H1 (cell line): ENCODE data around the gene SPINK7. TPM values are rescaled to one million over a fixed set of nuclear protein-coding genes. Genes with fewer than 3 reads are reported as not detected.

ENCODE experiments used
- CTCF ChIA-PET: fragments of 300-600 bp; sonication (Branson Sonifier 250); formaldehyde crosslinking; loops from one replicate; lab custom pipeline; 2021; ENCODE audit not compliant: partially characterized antibody; lab: Charles Lee
- POLR2A ChIA-PET: fragments of 300-600 bp; sonication (Branson Sonifier 250); formaldehyde crosslinking; loops from one replicate; lab custom pipeline; 2021; ENCODE audit warnings: inconsistent platforms; ENCODE audit not compliant: partially characterized antibody; lab: Charles Lee
- DNase-seq, 2 experiments: peaks; one replicate each; pipeline versions ENCODE4 v3.0.0 to v3.0.0-alpha.2; 2010 to 2022; ENCODE audit warnings: low spot score in 2 of 2, low read depth in 1 of 2, mixed read lengths in 1 of 2
- FAIRE-seq: peaks from 2 replicates; lab custom pipeline; 2011; peaks lifted over from hg19 to GRCh38; lab: Jason Lieb, UNC
- H2AFZ ChIP-seq: 2 replicates; pipeline ENCODE4 v1.8.1; 2012; ENCODE audit warnings: low read length, inconsistent platforms
- H2AK5ac ChIP-seq: 2 replicates; pipeline ENCODE4 v1.6.1; 2013; ENCODE audit warnings: low read depth, low read length
- H2BK120ac ChIP-seq: replicated peaks from 2 replicates; pipeline ENCODE3; 2013; ENCODE audit warnings: low read depth, low read length, inconsistent platforms
- H2BK12ac ChIP-seq: 2 replicates; pipeline ENCODE4 v1.6.1; 2013; ENCODE audit warnings: low read depth, low read length
- H2BK15ac ChIP-seq: 2 replicates; pipeline ENCODE4 v1.6.1; 2013; ENCODE audit warnings: low read length
- H2BK20ac ChIP-seq: 2 replicates; pipeline ENCODE4 v1.6.1; 2013; ENCODE audit warnings: low read length
- H2BK5ac ChIP-seq: 2 replicates; pipeline ENCODE4 v1.6.1; 2013; ENCODE audit warnings: low read depth, low read length
- H3K14ac ChIP-seq: 2 replicates; pipeline ENCODE4 v1.6.1; 2013; ENCODE audit warnings: inconsistent platforms; ENCODE audit not compliant: insufficient read length
- H3K18ac ChIP-seq: 2 replicates; pipeline ENCODE4 v1.6.1; 2013; ENCODE audit warnings: low read length; ENCODE audit errors: extremely low read depth
- H3K23ac ChIP-seq: 2 replicates; pipeline ENCODE4 v1.6.1; 2013; ENCODE audit warnings: inconsistent platforms; ENCODE audit not compliant: insufficient read length
- H3K23me2 ChIP-seq: 2 replicates; pipeline ENCODE4 v1.6.1; 2013; ENCODE audit warnings: low read depth, low read length
- H3K27ac ChIP-seq: 2 replicates; pipeline ENCODE4 v1.6.1; 2011; ENCODE audit warnings: low read depth, low read length, inconsistent platforms
- H3K27me3 ChIP-seq, 4 experiments: replicated peaks in 1 of 4; 1 replicate in 1 of 4; 2 replicates in 3 of 4; pipeline versions ENCODE4 v1.6.1 to v1.8.1; 2011 to 2013; ENCODE audit warnings: low read length in 3 of 4, mild to moderate bottlenecking in 3 of 4, inconsistent platforms in 2 of 4, mixed read lengths in 2 of 4, moderate library complexity in 1 of 4; ENCODE audit not compliant: control insufficient read depth in 3 of 4, insufficient read depth in 3 of 4; ENCODE audit errors: extremely low read depth in 1 of 4
- H3K36me3 ChIP-seq, 4 experiments: 2 replicates each; pipeline versions ENCODE4 v1.6.1 to v1.8.1; 2011 to 2013; ENCODE audit warnings: mild to moderate bottlenecking in 4 of 4, low read length in 3 of 4, moderate library complexity in 2 of 4, control low read depth in 1 of 4, inconsistent platforms in 1 of 4; ENCODE audit not compliant: insufficient read depth in 4 of 4, control insufficient read depth in 2 of 4
- H3K4ac ChIP-seq: replicated peaks from 2 replicates; pipeline ENCODE3; 2013; ENCODE audit warnings: low read length, low read depth, mixed read lengths, inconsistent platforms; ENCODE audit not compliant: insufficient read length
- H3K4me1 ChIP-seq, 4 experiments: replicated peaks in 1 of 4; 1 replicate in 1 of 4; 2 replicates in 3 of 4; pipeline versions ENCODE4 v1.6.1 to v1.8.1; 2011 to 2013; ENCODE audit warnings: low read length in 3 of 4, inconsistent platforms in 2 of 4, mixed read lengths in 1 of 4; ENCODE audit not compliant: insufficient read depth in 4 of 4, control insufficient read depth in 3 of 4
- H3K4me2 ChIP-seq, 2 experiments: 2 replicates each; pipeline versions ENCODE4 v1.6.1 to v1.8.1; 2011 to 2013; ENCODE audit warnings: low read depth in 2 of 2, low read length in 2 of 2, control low read depth in 1 of 2, inconsistent platforms in 1 of 2, mild to moderate bottlenecking in 1 of 2; ENCODE audit not compliant: insufficient read depth in 1 of 2
- H3K4me3 ChIP-seq, 4 experiments: fragments of 200-600, 300-600 bp in 1 of 4; sonication (generic), shearing (Covaris generic), sonication (Bioruptor Twin) in 1 of 4; 2 replicates each; pipeline versions ENCODE4 v1.5.1 to v1.8.1; 2011 to 2016; ENCODE audit warnings: low read length in 4 of 4, low read depth in 3 of 4, control low read depth in 2 of 4, inconsistent platforms in 2 of 4, mild to moderate bottlenecking in 2 of 4, mixed read lengths in 1 of 4, moderate library complexity in 1 of 4; ENCODE audit not compliant: insufficient read depth in 2 of 4; ENCODE audit errors: extremely low read depth in 1 of 4
- H3K56ac ChIP-seq: replicated peaks from 2 replicates; pipeline ENCODE3; 2013; ENCODE audit warnings: low read depth, mild to moderate bottlenecking, mixed read lengths, low read length, inconsistent platforms; ENCODE audit not compliant: insufficient read length
- H3K79me1 ChIP-seq: 2 replicates; pipeline ENCODE4 v1.6.1; 2013; ENCODE audit warnings: low read depth, low read length, control low read depth
- H3K79me2 ChIP-seq, 2 experiments: 2 replicates each; pipeline versions ENCODE4 v1.6.1 to v1.8.1; 2012 to 2013; ENCODE audit warnings: low read length in 2 of 2, mild to moderate bottlenecking in 2 of 2, inconsistent platforms in 1 of 2; ENCODE audit not compliant: insufficient read depth in 2 of 2, control insufficient read depth in 1 of 2
- H3K9ac ChIP-seq, 4 experiments: replicated peaks in 1 of 4; 1 replicate in 1 of 4; 2 replicates in 3 of 4; pipeline versions ENCODE4 v1.6.1 to v1.8.1; 2011 to 2013; ENCODE audit warnings: low read depth in 3 of 4, low read length in 3 of 4, control low read depth in 2 of 4, mild to moderate bottlenecking in 2 of 4, moderate library complexity in 2 of 4, inconsistent platforms in 1 of 4; ENCODE audit errors: extremely low read depth in 1 of 4
- H3K9me3 ChIP-seq, 2 experiments: 2 replicates each; pipeline versions ENCODE4 v1.6.1 to v1.8.1; 2012 to 2013; ENCODE audit warnings: mild to moderate bottlenecking in 2 of 2, moderate library complexity in 2 of 2, control low read depth in 1 of 2, inconsistent platforms in 1 of 2, low read depth in 1 of 2, low read length in 1 of 2, mixed read lengths in 1 of 2; ENCODE audit not compliant: insufficient read depth in 2 of 2
- H4K20me1 ChIP-seq, 2 experiments: replicated peaks in 1 of 2; 2 replicates each; pipeline versions ENCODE3 to v1.8.1; 2011 to 2013; ENCODE audit warnings: inconsistent platforms in 2 of 2, low read length in 2 of 2, mild to moderate bottlenecking in 1 of 2; ENCODE audit not compliant: insufficient read depth in 2 of 2, control insufficient read depth in 1 of 2
- H4K5ac ChIP-seq: 2 replicates; pipeline ENCODE4 v1.6.1; 2013; ENCODE audit warnings: low read length, low read depth, mixed read lengths, inconsistent platforms; ENCODE audit not compliant: insufficient read length
- H4K8ac ChIP-seq: 2 replicates; pipeline ENCODE4 v1.8.0; 2013; ENCODE audit warnings: mild to moderate bottlenecking, moderate library complexity, low read length, inconsistent platforms; ENCODE audit not compliant: insufficient read depth; ENCODE audit errors: extremely low read depth
- H4K91ac ChIP-seq: replicated peaks from 2 replicates; pipeline ENCODE3; 2013; ENCODE audit warnings: low read length, mixed read lengths, inconsistent platforms; ENCODE audit not compliant: insufficient read length
- ASH2L ChIP-seq: fragments of 200-600, 300-600 bp; sonication (generic); IDR thresholded peaks from one replicate; pipeline ENCODE4 v1.7.1; 2017; ENCODE audit warnings: low read length
- BRCA1 ChIP-seq: IDR thresholded peaks from 2 replicates; pipeline ENCODE4 v1.6.1; 2012; ENCODE audit warnings: low read depth, low read length, improper control_type of control experiment
- CBX8 ChIP-seq: fragments of 300-800, 300-1000 bp; sonication (generic); IDR thresholded peaks from 2 replicates; pipeline ENCODE4 v1.7.1; 2016; ENCODE audit warnings: low read depth, low read length, borderline replicate concordance
- CHD2 ChIP-seq: IDR thresholded peaks from 2 replicates; pipeline ENCODE4 v1.6.1; 2012; ENCODE audit warnings: low read length, improper control_type of control experiment
- GTF2F1 ChIP-seq: IDR thresholded peaks from 2 replicates; pipeline ENCODE4 v1.6.1; 2012; ENCODE audit warnings: low read depth, low read length, improper control_type of control experiment, borderline replicate concordance
- HDAC6 ChIP-seq: IDR thresholded peaks from one replicate; pipeline ENCODE4 v1.7.1; 2012; ENCODE audit warnings: low read depth, mild to moderate bottlenecking, inconsistent platforms, low read length, moderate library complexity
- KDM4A ChIP-seq: IDR thresholded peaks from one replicate; pipeline ENCODE4 v1.7.1; 2012; ENCODE audit warnings: low read depth, mild to moderate bottlenecking, moderate library complexity, low read length, inconsistent platforms; ENCODE audit not compliant: severe bottlenecking
- KDM5A ChIP-seq: fragments of 200-600 bp; IDR thresholded peaks from 2 replicates; pipeline ENCODE4 v1.7.1; 2012; ENCODE audit warnings: mild to moderate bottlenecking, low read length, inconsistent platforms, mixed read lengths
- NANOG ChIP-seq: IDR thresholded peaks from 2 replicates; pipeline ENCODE4 v1.6.1; 2011; ENCODE audit warnings: low read length, low read depth, mild to moderate bottlenecking, inconsistent platforms; ENCODE audit not compliant: insufficient read depth, poor library complexity, severe bottlenecking
- NRF1 ChIP-seq: IDR thresholded peaks from 2 replicates; pipeline ENCODE4 v1.6.1; 2011; ENCODE audit warnings: mild to moderate bottlenecking, low read depth, low read length, improper control_type of control experiment
- POLR2AphosphoS5 ChIP-seq: IDR thresholded peaks from 2 replicates; pipeline ENCODE4 v1.6.1; 2011; ENCODE audit warnings: low read depth, low read length
- RFX5 ChIP-seq: IDR thresholded peaks from 2 replicates; pipeline ENCODE4 v1.6.1; 2011; ENCODE audit warnings: low read depth, low read length, improper control_type of control experiment, borderline replicate concordance
- SP2 ChIP-seq: IDR thresholded peaks from 2 replicates; pipeline ENCODE4 v1.6.1; 2012; ENCODE audit warnings: mild to moderate bottlenecking, low read length, inconsistent platforms
- YY1 ChIP-seq: IDR thresholded peaks from 2 replicates; pipeline ENCODE4 v1.6.1; 2011; ENCODE audit warnings: low read depth, mild to moderate bottlenecking, low read length
- WGBS, 2 experiments: shearing (Covaris generic) in 1 of 2; methylation state at CpG; one replicate each; pipeline versions ENCODE4 v1.1.6 to v1.1.7; 2013 to 2015; ENCODE audit warnings: low lambda C conversion rate in 2 of 2, mixed read lengths in 2 of 2, inconsistent platforms in 1 of 2, low coverage in 1 of 2, missing lambda C conversion rate in 1 of 2; ENCODE audit not compliant: insufficient replicate concordance in 2 of 2, insufficient coverage in 1 of 2, insufficient read length in 1 of 2; ENCODE audit errors: extremely low coverage in 1 of 2, missing lambda C conversion rate in 1 of 2; 5-methylcytosine and 5-hydroxymethylcytosine counted together
- polyA plus RNA-seq, 7 experiments: library from polyadenylated mRNA; depleted of rRNA in 3 of 7; stranded (reverse) in 5 of 7; unstranded in 2 of 7; fragments of >200 nt in 5 of 7; fragments of 200-250 nt in 2 of 7; gene quantifications; 1 replicate in 5 of 7; 2 replicates in 1 of 7; 4 replicates in 1 of 7; pipeline versions ENCODE4 v1.2.1 to v1.2.3, GENCODE V29; 2011 to 2013; ENCODE audit warnings: missing spikeins in 2 of 7, mixed read lengths in 2 of 7
- total RNA-seq: library from RNA; stranded (reverse); fragmentation: NEBNext Ultra II Directional; extraction: Animal tissue kit (Norgen Biotek cat#: 25700); gene quantifications from 2 replicates; pipeline ENCODE4 v1.2.1, GENCODE V29; 2021

Gene SPINK7
- total and polyA plus RNA-seq, 2 of the 8 experiments (the other 6 are each of a cell fraction or from before 2014, with no cell fraction given): not detected

- Histone ChIP-seq H3K27ac (no peak overlapping the region), H3K27me3 (no peaks in the 10 kb centered on the region), H2AFZ (no peak overlapping the region), H2BK15ac (no peak overlapping the region), H3K9me3 (no peaks in the 10 kb centered on the region), H3K79me2 (no peaks in the 10 kb centered on the region), H3K56ac (no peak overlapping the region), H4K5ac (no peak overlapping the region), H3K4me3 (no peak overlapping the region), H3K36me3 (no peaks in the 10 kb centered on the region), H3K79me1 (no peaks in the 10 kb centered on the region), H2BK120ac (no peak overlapping the region), H3K4ac (no peak overlapping the region), H3K9ac (no peak overlapping the region), H4K91ac (no peak overlapping the region), H4K20me1 (no peaks in the 10 kb centered on the region), H2AK5ac (no peak overlapping the region), H2BK5ac (no peak overlapping the region), H3K23me2 (no peaks in the 10 kb centered on the region), H3K4me2 (no peak overlapping the region), H3K14ac (no peak overlapping the region), H4K8ac (no peak overlapping the region), H3K23ac (no peak overlapping the region), H2BK20ac (no peak overlapping the region), H3K4me1 (no peaks in the 10 kb centered on the region), H2BK12ac (no peak overlapping the region), H3K18ac (no peak overlapping the region)
- no peak for FAIRE-seq
- 85% methylated on average over 3 of the region's 3 CpGs; no CpG with 5 or more reads in 1 of the 2 experiments for WGBS, 2 experiments
- POLR2A ChIA-PET: no interaction called here
- CTCF ChIA-PET: interaction anchor here (1.2 kb wide), 1 partner anchor 23 kb away, joined by 4 read pairs; no protein-coding TSS in a partner anchor
- DNase-seq: no peak
- TF ChIP-seq HDAC6: no peak
- no peak for TF ChIP-seq NRF1
- TF ChIP-seq YY1: no peak
- TF ChIP-seq CHD2: no peak
- no peak for TF ChIP-seq SP2
- TF ChIP-seq RFX5: no peak
- no peak for TF ChIP-seq KDM4A
- no peak for TF ChIP-seq CBX8
- TF ChIP-seq ASH2L: no peak
- TF ChIP-seq KDM5A: no peak
- TF ChIP-seq NANOG: no peak
- no peak for TF ChIP-seq BRCA1
- no peak for TF ChIP-seq GTF2F1
- no peak for TF ChIP-seq POLR2AphosphoS5
Measured at GRCh38 chr5:148267962-148268361, 44.3 kb upstream of the SPINK7 start.
